Bone marrow (tissue), 2 donors: ENCODE measurements around the gene NAB1.
A peak's percentile ranks its signal among the peaks of the same experiment; 100 is the strongest.

Experiments used
- DNase-seq, 2 donors: peaks; one replicate each; lab custom pipeline; 2025; lab: John Stamatoyannopoulos, UW

NAB1 gene

DNA sequence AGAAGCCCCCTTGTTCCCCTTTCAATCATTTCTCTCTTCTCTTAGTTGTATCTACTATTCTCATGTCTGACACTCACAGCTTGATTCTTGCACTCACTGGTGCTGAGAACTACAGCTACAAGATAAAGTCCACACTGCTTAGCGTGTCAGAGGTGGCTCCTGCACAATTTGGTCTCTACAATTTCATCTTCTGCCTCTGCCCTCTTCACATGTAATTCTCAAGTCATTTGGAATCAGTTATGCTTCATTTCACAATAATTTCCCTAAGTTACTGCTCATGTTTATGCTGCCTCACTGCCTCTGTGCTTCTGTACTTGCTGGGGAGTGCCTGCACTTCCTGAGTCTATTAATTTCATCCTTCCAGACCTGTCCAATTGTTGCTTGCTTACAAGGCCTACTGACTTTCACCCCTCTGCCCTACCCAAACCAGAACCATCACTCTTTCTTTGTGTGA is 11.6 kb upstream of the NAB1 start:
- no peak for DNase-seq

DNA sequence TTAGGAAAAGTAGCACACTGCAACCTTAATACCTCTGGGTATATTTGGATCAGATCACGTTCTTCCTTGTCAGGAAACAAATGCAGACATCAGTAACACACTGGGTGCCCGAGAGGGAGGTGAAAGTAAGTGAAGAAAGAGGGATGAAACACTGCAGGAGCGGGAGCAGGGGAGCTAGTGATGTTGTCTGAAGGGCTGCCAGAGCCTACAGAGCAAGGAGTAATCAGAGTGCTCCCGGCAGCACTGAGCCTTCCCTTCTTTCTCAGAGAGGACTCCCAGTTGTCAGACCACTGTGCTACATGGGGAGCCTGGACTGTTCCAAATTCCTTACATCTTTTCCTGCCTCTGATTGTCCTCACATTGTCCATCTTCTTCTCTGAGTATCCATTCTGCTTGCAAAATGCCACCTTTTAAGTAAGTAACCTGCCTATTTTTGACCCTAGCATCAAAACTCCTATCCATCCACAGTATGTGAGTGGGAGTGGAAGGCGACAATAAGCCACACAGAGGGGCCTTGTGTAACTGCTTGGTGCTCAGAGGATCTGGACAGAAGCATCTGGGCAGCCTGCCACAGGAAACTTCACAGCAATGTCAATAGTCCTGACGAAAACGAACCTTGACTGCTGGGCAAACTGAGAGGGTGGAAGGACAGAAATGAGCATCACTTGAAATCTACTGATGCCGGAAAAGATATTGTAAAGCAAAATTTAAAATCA is 10.8 kb upstream of the NAB1 start:
- no peak for DNase-seq

DNA sequence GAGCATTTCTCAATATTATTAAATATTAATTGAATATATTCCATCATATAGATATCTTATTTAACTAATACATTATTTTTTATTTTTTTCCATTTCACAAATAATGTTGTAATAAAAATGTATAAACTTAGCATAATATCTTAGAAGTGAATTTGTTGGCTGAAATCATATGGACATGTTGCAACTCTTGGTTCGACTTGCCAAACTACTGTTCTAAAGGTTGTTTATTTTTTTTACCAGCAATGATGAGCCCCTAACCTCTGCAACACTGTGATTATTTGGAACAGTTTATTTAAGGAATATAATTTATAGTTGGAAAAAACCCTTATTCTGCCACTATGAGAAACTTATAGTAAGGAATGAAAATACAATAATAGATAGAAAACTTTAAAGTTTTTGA is 8.8 kb upstream of the NAB1 start:
- no peak for DNase-seq

DNA sequence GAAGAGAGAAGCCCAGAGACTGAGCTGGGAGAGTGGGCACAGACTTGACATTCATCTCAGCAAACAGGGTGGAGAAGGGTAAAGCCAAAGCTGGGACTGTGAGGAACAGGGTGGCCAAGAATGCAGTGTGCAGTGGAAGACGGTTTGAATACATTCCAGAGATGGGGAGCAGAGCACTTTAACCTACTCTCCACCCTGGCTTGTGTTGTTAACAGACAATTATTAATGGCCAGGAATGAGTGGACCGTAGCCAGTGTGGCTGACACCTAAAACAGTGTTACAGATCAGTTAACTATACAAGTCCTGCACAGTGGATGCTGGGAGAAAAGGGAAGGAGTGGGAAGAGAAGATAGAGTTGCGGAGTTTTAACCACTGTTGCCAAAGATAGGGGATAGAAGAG is 7.4 kb upstream of the NAB1 start:
- no peak for DNase-seq

DNA sequence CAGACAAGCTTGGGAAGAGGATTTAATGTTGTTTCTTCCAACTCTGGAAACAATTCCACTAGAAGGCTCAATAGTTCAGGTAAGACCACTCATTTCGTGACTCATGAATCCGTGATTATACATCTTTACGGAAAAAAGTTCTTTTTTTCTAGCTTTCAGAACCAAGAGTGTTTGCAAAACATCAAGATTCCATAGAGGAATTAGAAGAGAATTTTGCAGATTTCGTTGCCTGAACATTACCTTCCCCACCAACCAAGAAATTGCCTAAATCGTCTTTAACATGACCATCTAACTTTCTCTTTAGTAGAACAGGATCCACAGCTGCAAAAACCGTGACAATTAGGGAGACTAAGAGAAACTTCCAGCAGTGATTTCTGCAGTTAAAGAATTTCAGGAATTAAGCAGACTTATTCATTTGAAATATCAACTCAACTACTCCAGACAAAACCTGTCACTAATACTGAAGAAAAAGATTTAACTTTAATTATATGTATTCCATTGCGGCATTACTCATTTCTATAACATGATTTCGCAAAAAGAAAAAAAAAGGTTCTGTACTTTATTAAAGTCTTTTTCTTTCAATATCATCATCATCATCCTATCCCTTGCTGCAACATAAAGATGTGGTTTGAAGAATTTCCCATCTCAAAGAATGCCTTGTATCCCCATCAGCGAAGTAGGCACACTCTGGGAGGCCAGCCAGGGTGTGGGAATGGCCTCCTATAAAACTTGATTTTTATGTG is 1.9 kb upstream of the NAB1 start:
- DNase-seq = no peak

DNA sequence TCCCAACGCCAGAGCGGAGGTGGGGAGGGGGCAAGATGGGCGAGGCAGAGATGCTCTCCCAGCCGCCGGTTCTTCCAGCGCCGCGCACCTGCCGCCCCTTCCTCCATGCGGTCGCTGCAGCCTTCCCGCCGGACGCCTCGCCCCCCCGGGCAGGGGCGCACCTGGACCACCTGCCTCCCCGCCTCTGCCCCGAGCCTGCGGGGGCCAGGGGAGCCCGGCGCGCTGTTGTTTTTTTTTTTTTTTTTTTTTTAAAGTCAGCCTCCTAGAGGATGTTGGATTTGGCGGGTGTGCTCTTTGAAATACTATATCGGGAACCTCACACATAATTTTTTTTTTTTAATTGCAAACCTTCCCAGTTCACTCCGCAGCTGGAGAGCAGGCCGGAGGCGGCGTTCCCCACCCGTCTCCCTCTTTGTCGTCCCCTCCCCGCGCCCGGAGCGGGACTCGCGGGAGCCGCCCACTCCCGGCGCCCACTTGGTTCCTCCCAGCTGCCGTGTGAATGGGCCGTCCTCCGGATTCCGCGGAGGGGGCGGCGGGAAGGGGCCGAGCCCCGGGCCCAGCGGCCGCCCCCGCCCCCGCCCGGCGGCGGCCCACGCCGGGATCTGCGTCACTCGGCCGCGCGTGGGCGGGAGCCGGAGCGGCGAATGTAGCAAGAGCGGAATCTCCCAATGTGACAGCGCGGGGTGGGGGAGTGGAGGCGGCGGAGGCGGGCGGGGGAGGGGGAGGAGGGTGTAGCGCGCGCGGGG is 421 bp upstream of the NAB1 start:
- peak; percentile 69 to 84 for DNase-seq

DNA sequence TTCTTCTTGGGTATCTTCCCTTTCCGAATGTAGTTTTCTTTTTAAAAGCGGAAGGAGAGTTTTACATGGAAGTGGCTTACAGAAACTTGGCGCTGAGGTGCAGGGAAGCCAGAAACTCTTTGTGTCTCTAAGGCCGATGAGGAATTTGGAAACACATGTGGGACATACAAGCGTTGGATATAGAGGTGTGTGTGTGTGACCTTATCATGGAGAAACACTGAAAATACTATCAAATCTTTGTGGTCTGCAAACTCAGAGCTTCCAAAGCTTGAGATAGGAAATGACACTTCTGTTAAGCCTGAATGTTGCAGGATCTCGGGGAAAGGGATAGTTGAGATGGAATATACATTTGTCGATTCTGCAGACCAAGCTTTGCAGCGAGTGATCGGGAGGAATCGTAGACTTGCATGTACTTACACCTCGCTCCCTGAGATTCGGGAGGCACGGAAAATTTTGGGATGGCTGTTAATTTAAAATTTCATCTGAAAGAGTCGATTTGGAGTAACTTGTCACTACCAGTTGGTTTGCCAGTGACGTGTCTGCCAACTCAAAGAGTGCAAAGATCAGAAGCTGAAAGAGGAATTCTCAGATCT is 1.0 kb downstream of the NAB1 start:
- DNase-seq = peak in 1 of 2 donors; percentile 38

DNA sequence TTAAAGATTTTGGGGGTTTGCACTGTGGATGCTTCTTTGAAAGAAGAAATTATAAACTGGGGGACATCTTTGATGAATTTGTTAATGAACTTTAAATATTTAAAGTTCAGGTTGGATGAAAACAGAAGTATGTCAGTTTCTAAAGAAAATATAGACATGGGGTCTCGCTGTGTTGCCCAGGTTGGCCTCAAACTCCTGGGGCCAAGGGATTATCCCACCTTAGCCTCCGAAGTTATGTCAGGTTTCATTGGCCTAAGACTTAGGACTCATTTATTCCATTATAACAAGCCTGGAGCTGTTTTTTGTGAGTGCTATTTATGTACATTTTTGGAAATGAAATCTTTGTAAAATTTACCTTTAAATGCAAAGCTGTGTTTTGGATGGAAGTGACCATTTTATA is 2.5 kb downstream of the NAB1 start:
- DNase-seq = no peak

DNA sequence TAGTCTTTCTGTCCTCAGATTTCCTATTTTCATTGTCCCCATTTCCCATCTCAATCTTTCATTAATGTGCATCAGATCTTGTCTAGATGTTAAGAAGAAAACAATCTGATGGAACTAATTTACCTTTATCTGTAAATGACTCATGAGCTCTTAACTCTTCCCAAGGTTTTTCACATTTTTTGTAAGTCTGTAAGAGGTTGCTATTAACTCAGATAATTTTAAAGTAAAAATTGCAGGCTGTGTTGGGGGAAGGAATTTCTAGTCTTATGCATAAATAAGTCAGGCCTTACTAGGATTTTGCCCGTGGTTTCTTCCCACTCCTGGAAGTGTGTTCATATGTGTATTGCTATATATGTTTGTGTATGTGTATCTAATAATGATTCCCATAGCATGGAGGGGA is 4.3 kb downstream of the NAB1 start:
- DNase-seq = no peak

DNA sequence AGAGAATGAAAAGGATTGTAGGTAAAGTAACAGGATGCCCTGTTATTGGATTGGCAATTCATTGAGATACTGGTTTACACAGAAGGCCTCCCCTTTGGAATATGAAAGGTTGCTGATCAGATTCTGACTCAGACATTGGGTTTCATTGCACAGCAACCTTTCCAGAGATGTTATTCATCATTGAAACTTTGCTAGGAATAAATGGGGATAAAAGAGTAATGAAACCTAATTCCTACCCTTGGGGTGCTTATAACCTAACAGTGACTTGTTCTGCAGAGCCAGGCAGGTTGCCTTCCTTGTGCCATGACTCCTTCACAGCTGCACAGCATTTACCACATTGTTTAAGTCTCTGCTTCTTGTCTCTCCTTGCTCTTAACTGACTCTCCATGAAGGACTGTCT is 5.0 kb downstream of the NAB1 start:
- DNase-seq = no peak

DNA sequence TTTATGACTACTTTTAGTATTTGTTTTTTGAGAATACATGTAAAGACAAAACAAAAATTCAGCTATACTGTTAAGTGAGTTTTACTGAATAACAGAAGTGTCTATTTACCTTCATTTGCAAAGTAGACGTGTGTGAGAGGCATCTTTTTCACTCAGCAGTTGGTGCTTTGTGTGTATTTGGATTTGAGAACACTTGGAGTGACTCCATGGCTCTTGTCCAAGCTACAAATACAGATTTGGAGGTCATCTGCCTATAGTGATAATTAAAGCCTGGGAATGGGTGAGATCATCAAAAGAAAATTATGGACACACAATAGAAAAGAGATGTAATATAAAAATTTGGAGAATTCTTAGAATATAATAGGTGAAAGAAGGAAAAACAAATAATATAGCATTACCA is 6.2 kb downstream of the NAB1 start:
- no peak for DNase-seq

DNA sequence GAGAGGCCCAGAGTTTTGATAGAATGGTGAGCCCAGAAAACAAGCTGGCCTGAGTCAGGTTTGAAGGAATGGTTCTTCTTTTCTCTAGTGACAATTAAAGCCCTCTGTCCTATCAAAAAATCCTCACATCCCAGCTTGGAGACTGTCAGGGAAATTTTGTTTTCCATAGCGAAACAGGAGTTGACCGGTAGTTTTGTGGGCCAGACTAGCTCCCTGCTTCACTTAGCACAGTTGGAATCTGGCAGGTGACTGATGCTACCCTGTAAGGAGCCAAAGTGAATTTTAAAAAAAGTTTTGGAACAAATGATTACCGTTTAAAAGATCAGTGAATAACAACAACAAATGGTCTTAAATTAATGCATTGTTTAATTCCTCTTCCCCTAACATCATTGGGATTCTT is 6.7 kb downstream of the NAB1 start:
- DNase-seq = no peak

DNA sequence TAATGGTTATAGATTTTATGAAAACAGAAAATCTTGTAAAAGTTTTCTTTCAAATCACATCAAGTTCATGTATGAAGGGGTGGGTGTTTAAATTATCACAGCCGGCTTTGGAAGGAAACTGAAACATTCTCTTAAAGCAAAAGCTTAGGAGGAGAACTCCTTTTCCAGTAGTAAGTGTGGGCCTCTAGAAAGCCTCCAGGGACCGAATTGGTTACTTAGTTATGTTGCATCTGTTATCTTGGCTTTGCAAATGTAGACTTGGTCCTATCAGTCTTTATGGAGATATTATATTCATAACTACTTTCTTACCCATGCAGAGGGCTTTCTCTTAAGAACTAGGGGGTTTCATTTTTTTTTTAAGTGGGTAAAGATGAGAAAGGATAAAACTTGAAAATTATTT is 7.4 kb downstream of the NAB1 start:
- no peak for DNase-seq

DNA sequence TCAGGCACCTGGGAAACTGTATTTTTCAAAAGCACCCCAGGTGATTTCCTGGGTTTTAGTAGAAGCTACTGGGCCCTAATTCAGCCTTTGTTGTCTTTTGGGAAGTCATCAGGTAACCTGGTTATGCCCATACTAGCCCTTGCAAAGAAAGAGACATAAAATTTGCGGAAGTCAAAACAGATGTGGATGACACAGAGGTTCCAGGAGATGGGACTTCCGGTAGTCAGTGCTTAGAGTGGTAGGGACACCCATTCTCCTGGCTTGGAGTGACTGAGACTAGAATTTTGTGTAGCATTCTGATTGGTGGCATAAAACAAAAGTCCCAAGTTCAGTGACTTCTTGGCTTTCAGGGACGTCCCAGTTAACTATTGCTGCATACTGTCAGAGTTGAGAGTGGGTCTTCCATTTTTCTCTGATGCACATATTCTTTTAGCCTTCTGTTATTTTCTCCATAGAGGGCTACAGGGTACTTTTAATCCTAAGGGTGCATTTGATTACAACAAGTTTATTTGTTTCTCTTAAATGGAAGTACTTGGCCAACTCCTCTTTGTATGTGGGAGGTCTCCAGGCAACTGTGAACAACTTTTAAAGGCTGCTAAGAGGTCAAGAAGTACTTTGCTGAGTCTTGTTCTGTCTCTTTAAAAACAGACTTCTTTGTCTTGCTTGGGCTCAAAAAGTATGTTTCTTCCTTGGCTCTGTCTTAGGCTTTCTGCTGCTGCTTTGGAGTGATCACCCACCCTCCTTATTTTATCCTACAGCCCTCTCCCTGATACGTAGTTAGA is 8.8 kb downstream of the NAB1 start:
- no peak for DNase-seq

DNA sequence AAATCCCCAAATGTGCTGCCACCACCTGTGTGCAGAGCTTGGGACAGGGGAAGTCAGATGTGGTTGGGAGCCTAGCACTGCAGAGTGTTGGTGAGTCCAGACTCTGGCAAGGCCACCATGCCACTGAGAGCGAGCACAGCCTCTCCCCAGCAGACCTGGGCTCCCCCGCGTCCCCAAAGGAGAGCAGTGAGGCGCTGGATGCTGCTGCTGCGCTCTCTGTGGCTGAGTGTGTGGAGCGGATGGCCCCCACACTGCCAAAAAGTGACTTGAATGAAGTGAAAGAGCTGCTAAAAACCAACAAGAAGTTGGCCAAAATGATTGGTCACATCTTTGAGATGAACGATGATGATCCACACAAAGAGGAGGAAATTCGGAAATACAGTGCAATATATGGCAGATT is 10.7 kb downstream of the NAB1 start:
- DNase-seq = no peak

DNA sequence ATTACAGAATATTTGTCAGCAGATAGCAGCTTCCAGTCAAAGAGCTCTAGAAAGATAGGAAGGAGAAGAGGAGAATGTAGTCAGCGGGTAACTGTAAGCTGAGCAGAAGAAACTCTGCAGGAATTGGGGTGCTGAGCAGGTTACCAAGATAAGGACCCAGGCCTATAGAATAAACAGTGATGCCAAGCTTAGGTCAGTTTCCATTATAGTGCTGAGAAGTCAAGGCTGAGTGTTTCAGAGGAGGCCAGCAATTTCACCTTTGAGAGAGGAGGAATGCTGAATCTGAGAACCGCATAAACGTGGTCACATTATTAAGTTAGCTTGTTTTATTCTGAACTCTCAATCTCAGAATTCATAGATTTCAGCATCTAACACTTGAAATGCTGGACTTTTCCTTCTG is 13.9 kb downstream of the NAB1 start:
- DNase-seq = no peak

DNA sequence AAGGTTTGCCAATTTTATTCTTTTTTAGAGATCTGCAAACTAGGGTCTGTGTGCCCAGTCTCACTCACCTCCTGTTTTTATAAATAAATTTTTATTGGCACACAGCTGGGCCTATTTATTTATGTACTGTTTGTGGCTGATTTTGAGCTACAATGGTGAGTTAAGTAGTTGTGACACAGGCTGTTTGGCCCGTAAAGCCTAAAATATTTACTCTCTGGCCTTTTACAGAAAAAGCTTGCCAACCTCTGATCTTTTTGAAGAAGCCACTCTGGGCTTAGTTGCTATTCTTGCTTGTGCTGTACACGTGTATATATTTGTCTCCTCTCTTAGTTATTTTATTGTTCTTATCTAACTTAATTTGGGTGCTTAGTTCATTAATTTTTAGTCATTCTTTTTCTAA is 14.5 kb downstream of the NAB1 start:
- DNase-seq = no peak

DNA sequence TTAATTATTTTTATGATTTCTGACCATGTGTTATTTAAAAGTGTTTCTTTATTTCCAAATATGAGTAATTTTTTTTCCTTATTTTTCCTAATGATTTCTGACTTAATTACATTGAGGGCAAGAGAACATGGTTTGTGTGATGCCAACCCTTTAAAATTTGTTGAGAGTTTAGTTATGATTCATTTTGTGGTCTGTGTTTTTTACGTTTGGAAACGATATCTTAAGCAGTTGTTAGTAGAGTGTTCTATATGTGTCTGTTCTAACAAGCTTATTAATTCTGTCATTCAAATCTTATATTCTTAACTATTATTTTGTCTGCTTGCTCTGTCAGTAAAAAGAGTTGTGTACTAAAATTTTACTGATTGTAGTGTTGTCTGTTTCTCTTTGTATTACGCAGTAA is 15.0 kb downstream of the NAB1 start:
- no peak for DNase-seq

DNA sequence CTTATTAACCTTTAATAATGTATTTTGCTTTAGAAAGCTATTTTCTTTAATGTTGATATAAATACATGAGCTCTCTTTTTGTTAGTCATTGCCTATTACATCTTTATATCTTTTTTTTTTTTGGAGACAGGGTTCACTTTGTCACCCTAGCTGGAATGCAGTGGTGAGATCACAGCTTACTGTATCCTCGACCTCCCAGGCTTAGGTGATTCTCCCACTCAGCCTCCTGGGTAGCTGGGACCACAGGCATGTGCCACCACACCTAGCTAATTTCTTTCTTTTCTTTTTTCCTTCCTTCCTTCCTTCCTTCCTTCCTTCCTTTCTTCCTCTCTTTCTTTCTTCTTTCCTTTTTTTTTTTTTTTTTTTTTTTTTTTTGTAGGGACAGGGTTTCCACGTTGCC is 15.4 kb downstream of the NAB1 start:
- DNase-seq = no peak

DNA sequence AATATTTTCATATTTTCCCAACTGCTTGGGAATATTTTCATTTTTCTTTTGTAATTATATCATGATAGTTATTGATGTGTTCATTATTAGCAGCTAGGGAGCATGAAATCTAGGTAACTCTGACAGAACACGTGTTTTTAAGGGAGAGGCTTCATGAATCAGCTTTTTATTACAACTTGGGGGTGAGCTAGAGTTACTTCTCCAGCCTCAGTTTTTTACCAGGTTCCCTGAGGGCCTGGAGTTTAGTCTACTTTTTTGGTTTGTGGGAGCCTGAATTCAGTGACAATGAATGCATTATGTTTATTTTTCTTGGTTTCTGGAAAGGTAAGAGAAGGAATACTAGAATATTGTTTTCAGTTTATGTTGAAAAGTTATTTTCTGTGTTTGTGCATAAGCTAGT is 18.0 kb downstream of the NAB1 start:
- peak in 1 of 2 donors; percentile 23 for DNase-seq

DNA sequence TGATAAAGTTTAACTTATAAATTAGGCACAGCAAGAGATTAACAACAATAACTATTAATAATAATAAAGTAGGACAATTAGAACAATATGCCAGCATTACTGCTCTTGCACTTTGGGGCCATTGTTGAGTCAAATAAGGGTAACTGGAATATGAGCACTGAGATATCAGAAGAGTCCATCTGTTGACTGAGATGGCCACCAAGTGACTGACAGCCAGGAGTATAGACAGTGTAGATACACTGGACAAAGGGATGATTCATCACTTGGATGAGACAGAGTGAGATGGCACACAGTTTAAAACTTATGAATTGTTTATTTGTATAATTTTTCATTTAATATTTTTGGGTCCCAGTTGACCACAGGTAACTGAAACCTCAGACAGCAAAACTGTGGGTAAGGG is 20.0 kb downstream of the NAB1 start:
- no peak for DNase-seq
